GM10266 (cell line): Measurements from ENCODE around the gene CDH13.

Source experiments
- DNase-seq: peaks from one replicate; pipeline ENCODE4 v3.0.0; 2012; ENCODE audit errors: extremely low spot score
- CTCF ChIP-seq: IDR thresholded peaks from 2 replicates; pipeline ENCODE4 v1.5.1; 2012; ENCODE audit warnings: mild to moderate bottlenecking, low read depth; ENCODE audit not compliant: control insufficient read depth, insufficient read depth; ENCODE audit errors: missing control alignments

CDH13 gene

DNA sequence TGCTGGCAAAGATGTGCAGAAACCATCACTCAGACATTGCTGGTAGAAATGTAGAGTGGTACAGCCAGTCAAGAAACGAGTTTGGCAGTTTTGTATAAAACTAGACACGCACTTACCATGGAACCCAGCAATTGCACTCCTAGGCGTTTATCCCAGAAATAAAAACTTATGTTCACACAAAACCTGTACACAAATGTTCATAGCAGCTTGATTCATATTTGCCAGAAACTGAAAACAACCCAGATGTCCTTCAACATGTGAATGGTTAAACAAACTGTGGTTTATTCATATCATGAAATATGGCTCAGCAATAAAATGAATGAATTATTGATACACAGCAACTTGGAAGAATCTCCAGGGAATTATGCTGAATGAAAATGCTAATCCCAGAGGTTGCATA is 570.0 kb downstream of the CDH13 start:
- DNase-seq, result no peak
- TF ChIP-seq CTCF, result no peak

DNA sequence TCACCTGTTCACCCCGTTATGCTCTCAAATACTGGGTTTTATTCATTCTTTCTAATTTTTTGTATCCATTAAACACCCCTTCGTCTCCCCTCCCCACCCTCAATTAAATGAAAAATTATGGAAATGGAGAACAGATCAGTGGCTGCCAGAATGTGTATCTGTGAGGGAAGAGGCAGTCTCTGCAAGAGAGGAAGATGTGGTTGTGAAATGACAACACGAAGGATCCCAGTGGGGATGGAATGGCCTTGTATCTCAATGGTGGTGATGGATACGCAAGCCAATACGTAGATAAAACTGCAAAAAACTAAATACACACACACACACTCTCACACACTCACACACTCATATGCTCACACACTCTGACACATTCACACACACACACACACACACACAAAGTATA is 570.7 kb downstream of the CDH13 start:
- TF ChIP-seq CTCF, result no peak
- DNase-seq, result no peak

DNA sequence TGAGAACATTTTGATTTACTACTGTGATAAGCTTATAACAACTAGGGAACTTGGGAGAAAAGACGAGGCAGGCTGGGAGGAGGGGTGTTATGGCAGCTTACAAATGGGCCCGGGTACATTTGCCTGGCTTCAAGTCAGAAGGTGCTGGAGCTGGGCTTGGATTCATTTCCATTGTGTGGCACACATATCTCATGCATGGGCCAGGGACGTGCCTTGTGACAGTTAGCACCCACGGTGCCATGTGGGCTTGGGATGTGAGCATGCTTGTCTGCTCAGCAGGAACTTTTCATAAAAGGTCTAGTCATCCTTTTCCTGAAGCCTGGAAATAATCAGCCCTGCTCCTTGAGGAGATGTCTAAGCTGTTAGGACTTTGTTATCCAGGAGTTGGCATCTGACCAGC is 572.2 kb downstream of the CDH13 start:
- no peak for DNase-seq
- TF ChIP-seq CTCF, result no peak

DNA sequence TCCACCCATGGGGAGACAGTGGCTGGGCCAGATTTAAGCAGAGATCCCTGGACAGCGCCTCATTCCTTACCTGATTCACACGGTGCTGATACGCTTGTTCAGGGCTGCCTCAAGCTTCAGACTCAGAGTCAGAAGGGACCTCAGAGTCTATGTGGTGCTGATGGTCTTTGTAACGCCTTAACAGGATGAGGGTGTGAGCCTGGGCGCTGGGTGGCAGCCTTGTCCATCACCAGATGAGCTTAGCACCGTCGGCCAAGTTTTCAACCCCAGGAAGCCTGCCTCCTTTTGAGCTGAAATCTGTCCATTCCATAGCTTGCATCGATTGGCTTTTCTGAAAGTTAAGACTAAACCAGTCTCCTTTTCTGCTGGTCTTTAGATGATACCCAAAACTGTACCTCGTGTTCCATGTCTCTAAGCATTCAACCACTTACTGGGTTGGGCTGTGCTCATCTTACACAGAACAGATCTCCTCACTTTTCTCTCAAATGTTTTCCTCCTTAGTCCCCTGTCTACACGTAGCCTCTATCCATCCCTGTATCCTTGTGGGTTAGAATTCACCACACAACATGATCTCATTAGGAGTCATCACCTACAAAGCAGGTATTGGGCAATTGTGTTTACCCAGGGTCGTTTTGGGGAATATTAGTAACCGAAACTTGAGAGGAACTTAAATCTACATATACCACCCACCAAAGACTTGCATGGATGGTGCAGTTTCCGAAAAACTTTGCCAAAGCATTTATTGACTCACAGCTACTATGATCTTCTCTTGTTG is 573.4 kb downstream of the CDH13 start:
- no peak for TF ChIP-seq CTCF
- no peak for DNase-seq

DNA sequence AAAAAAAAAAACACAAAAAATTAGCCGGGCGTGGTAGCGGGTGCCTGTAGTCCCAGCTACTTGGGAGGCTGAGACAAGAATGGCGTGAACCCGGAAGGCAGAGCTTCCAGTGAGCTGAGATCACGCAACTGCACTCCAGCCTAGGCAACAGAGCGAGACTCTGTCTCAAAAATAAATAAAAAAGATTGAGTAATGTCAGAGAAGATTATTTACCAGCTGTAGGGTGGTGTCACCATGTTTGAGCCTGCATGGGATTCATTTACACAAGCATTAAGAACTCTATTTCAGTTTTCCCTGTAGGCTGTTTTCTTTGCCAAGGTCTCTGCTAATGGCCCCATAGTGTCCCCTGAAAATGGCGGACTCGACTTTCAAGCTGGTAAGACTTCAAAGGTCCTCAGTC is 575.0 kb downstream of the CDH13 start:
- TF ChIP-seq CTCF, result no peak
- DNase-seq, result no peak

DNA sequence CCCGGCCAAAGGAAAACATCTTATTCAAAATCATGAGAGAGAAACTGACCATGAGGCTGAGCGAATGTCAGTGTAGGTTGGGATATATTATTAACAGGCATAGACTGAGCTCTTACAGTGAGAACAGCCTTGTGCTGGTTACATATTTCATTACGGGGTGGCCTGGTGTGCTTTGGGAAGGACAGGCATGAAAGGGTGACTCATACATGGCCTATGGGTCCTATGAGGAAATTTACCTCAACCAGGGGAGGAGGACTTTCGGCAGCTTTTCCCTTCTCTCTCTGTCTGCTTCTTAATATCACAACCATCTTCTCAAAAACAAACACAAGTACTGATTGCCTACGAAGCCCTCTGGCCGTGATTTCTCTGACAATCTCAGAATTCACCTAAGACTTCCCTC is 579.1 kb downstream of the CDH13 start:
- no peak for DNase-seq
- no peak for TF ChIP-seq CTCF

DNA sequence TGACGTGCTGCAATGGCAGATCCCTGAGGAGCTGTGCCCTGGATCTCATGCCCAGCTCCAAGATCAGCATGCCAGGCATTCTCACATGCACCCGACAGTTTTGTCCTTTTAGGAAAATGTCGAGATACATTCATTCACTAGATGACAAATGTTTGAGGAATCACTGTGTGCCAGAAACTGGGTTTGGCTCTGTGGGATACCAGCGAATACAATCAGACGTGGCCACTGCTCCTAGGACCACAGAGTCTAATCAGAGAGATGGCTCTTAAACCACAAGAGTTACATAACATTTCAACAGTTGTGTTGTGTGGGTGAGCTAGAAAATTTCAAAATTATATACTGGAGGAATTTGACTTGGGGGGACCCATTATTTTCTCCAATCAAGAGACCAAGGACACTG is 579.7 kb downstream of the CDH13 start:
- no peak for TF ChIP-seq CTCF

More for the DNA sequence above, 579.7 kb downstream of the CDH13 start:
- no peak for DNase-seq
